CMK (cell line): ENCODE results near the gene BUB3.
"Not testable (repeated sequence)": the region's sequence is repeated elsewhere in the genome, so short reads cannot be mapped to it uniquely, and the experiment has no call there.

Experiments used
- DNase-seq: peaks from one replicate; pipeline ENCODE4 v3.0.0-alpha.2; 2010; ENCODE audit warnings: low read depth

BUB3 gene

GRCh38 chr10:123154711-123155505 lies 706 bp downstream of the BUB3 start:
- DNase-seq = no peak

DNA sequence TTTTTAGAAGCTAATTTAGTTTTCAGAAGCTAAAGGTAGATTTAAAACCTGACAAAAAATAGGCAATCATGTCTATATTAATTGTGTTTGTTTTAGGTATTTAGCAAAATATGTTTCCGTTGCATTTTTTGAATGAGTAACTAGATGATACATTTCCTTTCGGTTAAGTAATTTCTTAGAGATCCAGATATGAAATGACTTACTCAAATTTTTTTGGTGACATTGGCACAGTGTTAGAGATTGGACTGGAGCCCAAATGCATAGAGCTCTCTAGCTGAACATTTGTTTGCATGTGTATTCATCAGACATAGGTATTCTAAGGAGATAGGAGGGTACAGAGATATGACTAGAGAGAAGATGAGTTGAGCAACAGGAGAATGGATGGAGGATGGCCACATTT lies 1.9 kb downstream of the BUB3 start:
- DNase-seq = no peak

GRCh38 chr10:123157210-123157609 lies 3.0 kb downstream of the BUB3 start:
- DNase-seq = no peak

GRCh38 chr10:123158682-123159081 lies 4.5 kb downstream of the BUB3 start:
- DNase-seq = no peak

GRCh38 chr10:123160311-123160980 lies 6.2 kb downstream of the BUB3 start:
- DNase-seq = no peak

DNA sequence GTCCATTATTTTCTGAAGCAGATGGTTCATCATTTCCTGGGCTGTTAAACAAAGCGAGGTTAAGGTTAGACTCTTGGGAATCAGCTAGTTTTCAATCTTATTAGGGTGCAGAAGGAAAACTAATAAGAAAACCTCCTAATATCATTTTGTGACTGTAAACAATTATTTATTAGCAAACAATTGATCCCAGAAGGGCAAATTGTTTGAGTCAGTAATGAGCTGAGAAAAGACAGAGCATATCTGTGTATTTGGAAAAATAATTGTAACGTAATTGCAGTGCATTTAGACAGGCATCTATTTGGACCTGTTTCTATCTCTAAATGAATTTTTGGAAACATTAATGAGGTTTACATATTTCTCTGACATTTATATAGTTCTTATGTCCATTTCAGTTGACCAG lies 10.1 kb downstream of the BUB3 start:
- DNase-seq = no peak

DNA sequence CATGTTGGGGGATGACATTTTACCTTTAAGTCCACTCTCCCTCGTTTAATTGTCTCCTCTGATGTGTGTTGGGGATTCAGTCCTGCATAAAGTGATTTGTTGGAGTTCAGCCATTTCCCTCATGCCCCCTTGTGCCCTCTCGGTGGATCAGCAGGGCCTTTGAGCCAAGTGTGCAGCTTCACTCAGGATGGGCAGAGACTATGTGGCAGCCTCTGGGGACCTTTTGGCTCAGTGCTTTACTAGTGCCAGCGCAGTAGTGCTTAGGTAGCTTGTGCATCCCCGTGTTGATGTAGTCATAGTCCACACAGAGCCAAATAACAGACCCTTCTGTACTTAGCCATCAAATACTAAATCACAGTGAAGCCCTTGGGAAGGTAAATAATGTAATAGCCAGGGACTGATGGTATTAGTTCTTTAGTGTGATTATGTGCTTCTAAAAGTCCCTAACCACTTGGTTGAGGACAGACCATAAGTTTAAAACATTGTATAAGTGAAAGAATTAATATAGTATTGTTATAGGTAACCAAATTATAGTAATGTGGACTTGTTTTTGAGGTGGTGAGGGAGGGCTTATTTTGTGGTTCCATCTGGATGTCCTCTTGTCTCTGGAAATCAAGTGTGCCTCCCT lies 11.4 kb downstream of the BUB3 start:
- DNase-seq = no peak

GRCh38 chr10:123166618-123167017 lies 12.4 kb downstream of the BUB3 start:
- DNase-seq = no peak

DNA sequence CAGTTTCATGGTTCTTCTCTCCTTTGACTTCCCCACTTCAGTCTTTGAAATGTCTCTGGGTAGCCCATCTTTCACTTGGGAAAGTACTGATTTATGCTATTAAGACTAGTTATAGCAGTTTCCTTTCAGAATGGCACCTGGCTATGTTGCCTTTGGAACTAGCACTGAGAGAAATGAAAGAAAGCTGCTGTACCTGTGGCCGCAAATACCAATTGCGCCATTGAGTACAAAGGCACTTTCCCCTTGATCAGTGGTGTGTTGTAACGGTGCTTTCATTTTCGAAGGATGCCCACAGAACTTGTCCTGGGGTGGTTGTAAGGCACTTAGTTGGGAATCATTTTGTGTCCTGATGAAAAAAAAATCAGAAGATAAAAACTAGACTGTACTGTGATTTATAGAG lies 16.8 kb downstream of the BUB3 start:
- DNase-seq = no peak

GRCh38 chr10:123171616-123172015 lies 17.4 kb downstream of the BUB3 start:
- not testable (repeated sequence) for DNase-seq

GRCh38 chr10:123175389-123176387 lies 21.5 kb downstream of the BUB3 start:
- no peak for DNase-seq

- not testable (repeated sequence) for DNase-seq
These were observed 24.2 kb downstream of the BUB3 start for GRCh38 chr10:123178390-123178789.

- DNase-seq = no peak
These were observed 26.2 kb downstream of the BUB3 start for GRCh38 chr10:123180101-123181090.

DNA sequence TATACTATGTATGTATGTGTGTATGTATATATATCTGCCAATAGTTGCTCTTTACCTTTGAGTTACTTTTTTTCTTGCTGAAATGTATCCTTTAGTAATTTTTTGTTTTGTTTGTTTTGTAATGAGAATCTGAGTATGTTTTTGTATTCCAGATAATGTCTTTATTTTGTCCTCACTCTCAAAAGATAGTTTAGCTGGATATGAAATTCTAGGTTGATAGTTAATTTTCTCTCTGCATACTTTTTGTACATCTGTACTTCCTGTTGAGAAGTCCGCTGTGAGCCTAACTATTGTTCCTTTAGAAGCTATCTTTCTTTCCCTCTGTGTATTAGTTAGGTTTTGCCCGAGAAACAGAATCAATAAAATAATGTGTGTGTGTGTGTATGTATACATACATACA lies 29.5 kb downstream of the BUB3 start:
- DNase-seq = no peak

DNA sequence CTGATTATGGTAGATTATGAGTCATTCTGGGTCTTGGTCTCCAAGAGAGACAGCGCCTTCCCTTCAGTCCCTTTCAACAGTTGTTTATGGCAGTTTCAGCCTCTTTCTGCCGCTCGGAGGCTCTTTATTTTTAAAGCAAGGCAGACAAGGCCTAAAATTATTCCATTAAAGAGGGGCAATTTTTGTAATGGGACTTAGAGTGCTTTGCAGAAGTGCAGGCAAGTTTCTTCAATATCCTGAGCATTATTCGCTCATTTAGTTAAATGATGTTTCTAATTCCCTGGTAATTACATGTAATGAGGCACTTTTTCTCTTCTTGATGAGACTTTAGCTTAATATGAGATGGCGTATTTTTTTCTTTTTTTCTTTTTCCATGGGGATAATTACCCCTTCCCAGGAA lies 33.6 kb downstream of the BUB3 start:
- DNase-seq = no peak

DNA sequence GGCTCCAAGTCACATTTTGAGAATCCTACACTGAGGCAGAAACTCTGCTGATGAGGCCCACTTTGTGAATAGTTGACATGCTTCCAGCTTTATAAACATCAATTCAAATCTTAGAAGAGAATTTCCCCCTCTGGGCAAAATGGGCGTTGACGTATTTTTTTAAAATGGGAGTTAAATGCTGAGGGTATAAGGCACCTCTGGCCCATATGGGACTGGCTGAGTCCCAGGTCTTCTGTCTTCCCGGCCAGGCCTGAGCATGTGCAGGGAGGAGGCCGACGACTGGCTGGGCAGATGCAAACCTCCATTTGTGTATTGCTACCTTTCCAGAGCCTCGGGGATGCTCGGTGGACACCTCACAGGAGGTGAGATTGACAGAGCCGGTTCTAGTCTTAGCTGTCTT lies 37.7 kb downstream of the BUB3 start:
- DNase-seq = no peak

DNA sequence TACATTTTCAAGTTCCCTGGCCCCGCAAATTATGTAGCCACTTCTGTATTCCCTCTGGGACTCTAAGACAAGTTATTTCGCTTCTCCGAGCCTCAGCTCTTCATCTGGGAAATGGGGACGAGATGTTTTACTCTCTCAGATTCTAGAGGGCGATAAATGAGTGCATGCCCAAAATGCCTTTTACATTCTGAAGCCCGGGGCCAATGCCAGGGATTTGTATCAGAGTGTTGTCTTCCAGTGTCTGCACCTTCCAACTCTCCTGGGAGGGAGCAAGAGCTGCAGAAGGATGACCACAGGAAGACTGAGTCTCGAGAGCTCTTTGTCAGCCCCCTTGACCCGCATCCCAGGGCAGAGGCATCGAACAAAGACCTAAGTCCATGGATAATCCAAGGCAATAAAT lies 39.9 kb downstream of the BUB3 start:
- no peak for DNase-seq

DNA sequence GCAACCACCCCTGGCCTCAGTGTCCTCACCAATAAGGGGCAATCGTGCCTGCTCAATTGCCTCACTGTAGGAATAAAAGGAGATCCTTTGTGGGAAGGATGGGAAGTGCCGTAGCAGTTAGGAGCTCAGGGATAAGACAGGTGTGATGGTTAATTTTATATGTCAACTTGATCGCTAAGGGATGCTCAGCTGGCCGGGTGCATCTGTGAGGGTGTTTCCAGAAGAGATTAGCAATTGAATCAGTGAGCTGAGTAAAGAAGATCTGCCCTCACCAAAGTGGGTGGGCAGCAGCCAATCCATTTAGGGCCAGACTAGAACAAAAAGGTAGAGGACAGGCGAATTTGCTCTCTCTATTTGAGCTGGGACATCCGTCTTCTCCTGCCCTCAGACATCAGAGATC lies 46.3 kb downstream of the BUB3 start:
- DNase-seq = no peak

DNA sequence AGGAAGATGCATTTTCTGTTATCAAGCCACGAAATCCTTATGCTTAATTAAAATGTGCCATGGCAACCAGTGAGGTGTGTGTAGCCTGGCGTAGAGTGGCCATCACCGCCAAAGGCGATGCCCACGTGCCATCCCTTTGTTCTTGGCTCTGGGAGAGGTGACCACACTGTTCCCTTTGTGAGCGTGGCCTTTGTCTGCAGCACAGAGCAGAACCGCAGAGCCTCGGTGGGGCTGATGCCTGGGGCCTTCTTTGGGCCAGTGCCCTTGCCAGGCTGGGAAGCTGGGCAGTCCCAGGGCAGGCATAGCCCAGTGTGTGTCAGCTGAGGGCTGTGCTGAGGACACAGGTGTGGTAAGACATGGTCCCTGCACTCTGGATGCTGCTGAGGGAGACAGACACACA lies 48.3 kb downstream of the BUB3 start:
- DNase-seq = no peak

DNA sequence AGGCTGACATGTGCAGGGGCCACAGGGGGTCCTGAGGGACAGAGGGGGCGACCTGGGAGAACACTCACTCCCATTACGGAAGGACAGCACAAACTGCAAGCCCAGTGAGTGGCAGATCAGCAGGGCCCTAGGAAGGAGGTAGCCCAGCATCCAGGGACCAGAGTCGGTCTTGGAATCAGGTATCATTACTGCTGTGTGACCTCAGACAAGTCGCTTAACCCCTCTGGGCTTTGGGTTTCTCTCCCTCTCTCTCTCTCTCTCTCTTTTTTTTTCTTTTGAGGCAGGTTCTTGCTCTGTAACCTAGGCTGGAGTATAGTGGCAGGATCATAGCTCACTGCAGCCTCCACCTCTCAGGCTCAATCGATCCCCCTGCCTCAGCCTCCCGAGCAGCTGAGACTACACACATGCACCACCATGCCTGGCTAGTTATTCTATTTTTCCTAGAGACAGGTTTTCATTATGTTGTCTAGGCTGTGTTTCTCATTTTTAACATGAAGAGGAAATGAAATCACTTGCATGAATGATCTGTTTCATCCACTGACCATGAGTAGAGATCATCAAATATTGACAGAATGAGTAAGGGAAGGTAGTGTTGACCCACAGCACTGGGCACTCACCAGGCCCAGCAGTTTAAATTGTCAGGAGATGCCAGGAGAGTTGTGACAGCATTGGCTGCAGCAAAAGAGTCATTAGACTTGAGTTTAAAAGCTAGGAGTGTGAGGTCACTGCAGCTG lies 49.4 kb downstream of the BUB3 start:
- DNase-seq = no peak
